ENCODE data around the gene CD82. TPM values are rescaled to one million over a fixed set of nuclear protein-coding genes. Genes with fewer than 3 reads are reported as not detected.

CD82 gene
- total and polyA plus RNA-seq, 2 of the 8 experiments (the other 6 are each of a cell fraction or from before 2014, with no cell fraction given): 7.9 to 10.3 TPM

GRCh38 chr11:44625759-44626523 lies 60.5 kb downstream of the CD82 start:
- no peak overlapping the region for H2AK5ac ChIP-seq (ENCODE audit: low read depth, low read length)
- no peak overlapping the region for H3K27ac ChIP-seq (ENCODE audit: low read depth, low read length)
- H3K79me1 ChIP-seq (ENCODE audit: low read depth, low read length): no peaks in the 10 kb centered on the region
- DNase-seq (ENCODE audit: low read depth in 1 of 2, low spot score in 2 of 2) (no peak), FAIRE-seq (no peak)
- no peak overlapping the region for H3K4me2 ChIP-seq (ENCODE audit: insufficient read depth in 1 of 2, low read depth in 2 of 2, low read length in 2 of 2)
- no peak overlapping the region for H3K9ac ChIP-seq (replicated peaks in 1 of 4; ENCODE audit: extremely low read depth in 1 of 4, low read depth in 3 of 4, low read length in 3 of 4)
- no peak overlapping the region for H4K91ac ChIP-seq (replicated peaks; ENCODE audit: insufficient read length, low read length)
- no peak overlapping the region for H3K23ac ChIP-seq (ENCODE audit: insufficient read length)
- H4K8ac ChIP-seq (ENCODE audit: extremely low read depth, insufficient read depth, low read length): no peak overlapping the region
- H2AFZ ChIP-seq (ENCODE audit: low read length): no peak overlapping the region
- no peak overlapping the region for H3K14ac ChIP-seq (ENCODE audit: insufficient read length)
- no peak overlapping the region for H3K4me3 ChIP-seq (ENCODE audit: extremely low read depth in 1 of 4, insufficient read depth in 2 of 4, low read depth in 3 of 4, low read length in 4 of 4)
- no peak overlapping the region for H4K5ac ChIP-seq (ENCODE audit: insufficient read length, low read depth, low read length)
- ChIA-PET CTCF (ENCODE audit: partially characterized antibody) (interaction anchor here (0.6 to 8.2 kb wide), 11 partner anchors 7 to 285 kb away, joined by 3 to 89 read pairs (median 5); no protein-coding TSS in a partner anchor), POLR2A (ENCODE audit: partially characterized antibody) (no interaction called here)
- no peak overlapping the region for H3K18ac ChIP-seq (ENCODE audit: extremely low read depth, low read length)
- H2BK20ac ChIP-seq (ENCODE audit: low read length): no peak overlapping the region
- no peaks in the 10 kb centered on the region for H3K9me3 ChIP-seq (ENCODE audit: insufficient read depth in 2 of 2, low read depth in 1 of 2, low read length in 1 of 2)
- peaks cover 0 to 12% (median 7%) of the 10 kb centered on the region in 4 experiments; a peak in 4 of 7 replicates for H3K27me3 ChIP-seq (replicated peaks in 1 of 4; ENCODE audit: control insufficient read depth in 3 of 4, extremely low read depth in 1 of 4, insufficient read depth in 3 of 4, low read length in 3 of 4)
- no peak overlapping the region for H2BK5ac ChIP-seq (ENCODE audit: low read depth, low read length)
- H3K79me2 ChIP-seq (ENCODE audit: control insufficient read depth in 1 of 2, insufficient read depth in 2 of 2, low read length in 2 of 2): no peaks in the 10 kb centered on the region
- H3K23me2 ChIP-seq (ENCODE audit: low read depth, low read length): no peaks in the 10 kb centered on the region
- no peak overlapping the region for H2BK15ac ChIP-seq (ENCODE audit: low read length)
- 85% methylated on average over 7 of the region's 7 CpGs; no CpG with 5 or more reads in 1 of the 2 experiments for WGBS, 2 experiments (ENCODE audit: extremely low coverage in 1 of 2, insufficient coverage in 1 of 2, insufficient read length in 1 of 2, insufficient replicate concordance in 2 of 2, low coverage in 1 of 2, low lambda C conversion rate in 2 of 2, missing lambda C conversion rate in 1 of 2)
- no peaks in the 10 kb centered on the region for H3K36me3 ChIP-seq (ENCODE audit: control insufficient read depth in 2 of 4, insufficient read depth in 4 of 4, low read length in 3 of 4)
- H2BK12ac ChIP-seq (ENCODE audit: low read depth, low read length): no peak overlapping the region
- no peaks in the 10 kb centered on the region for H4K20me1 ChIP-seq (replicated peaks in 1 of 2; ENCODE audit: control insufficient read depth in 1 of 2, insufficient read depth in 2 of 2, low read length in 2 of 2)
- no peak overlapping the region for H3K4ac ChIP-seq (replicated peaks; ENCODE audit: insufficient read length, low read depth, low read length)
- no peak overlapping the region for H3K56ac ChIP-seq (replicated peaks; ENCODE audit: insufficient read length, low read depth, low read length)
- H2BK120ac ChIP-seq (replicated peaks; ENCODE audit: low read depth, low read length): no peak overlapping the region
- no peaks in the 10 kb centered on the region; a peak in 2 of 7 replicates for H3K4me1 ChIP-seq (replicated peaks in 1 of 4; ENCODE audit: control insufficient read depth in 3 of 4, insufficient read depth in 4 of 4, low read length in 3 of 4)
- TF ChIP-seq RNF2 (IDR thresholded peaks at IDR 0.05; ENCODE audit: borderline replicate concordance, low read depth, low read length, missing control alignments, poor library complexity, severe bottlenecking): no peak
- no peak for TF ChIP-seq MAX (IDR thresholded peaks at IDR 0.05)
- TF ChIP-seq NANOG (IDR thresholded peaks at IDR 0.05; ENCODE audit: insufficient read depth, low read depth, low read length, poor library complexity, severe bottlenecking): no peak
- TF ChIP-seq KDM4A (IDR thresholded peaks at IDR 0.05; ENCODE audit: low read depth, low read length, severe bottlenecking): no peak
- TF ChIP-seq MAFK (IDR thresholded peaks at IDR 0.05; ENCODE audit: low read depth, low read length): no peak
- no peak for TF ChIP-seq GABPA (IDR thresholded peaks at IDR 0.05; ENCODE audit: borderline replicate concordance, insufficient read depth, low read length)
- no peak for TF ChIP-seq TAF7 (optimal IDR thresholded peaks at IDR 0.05; ENCODE audit: borderline replicate concordance, low read depth, low read length)
- TF ChIP-seq TAF1 (IDR thresholded peaks at IDR 0.05; ENCODE audit: low read depth, low read length): no peak
- TF ChIP-seq SIX5 (IDR thresholded peaks at IDR 0.05; ENCODE audit: low read depth, low read length): no peak
- no peak for TF ChIP-seq ATF3 (IDR thresholded peaks at IDR 0.05; ENCODE audit: insufficient read depth, low read depth, low read length)
